K562 (cell line): ENCODE results near the gene TAOK2. TPM values are rescaled to one million over a fixed set of nuclear protein-coding genes. Genes with fewer than 3 reads are reported as not detected.

Source experiments
- MGA ChIP-seq: fragments of 450-650 bp; IDR thresholded peaks from 2 replicates; pipeline ENCODE4 v1.6.1; 2016; ENCODE audit warnings: mild to moderate bottlenecking, moderate library complexity
- NR1H2 ChIP-seq: sonication (generic); formaldehyde crosslinking; IDR thresholded peaks from 2 replicates; pipeline ENCODE4 v1.4.0; 2020; ENCODE audit warnings: mild to moderate bottlenecking, missing genetic modification reagents
- TCF7 ChIP-seq: sonication (generic); IDR thresholded peaks from 2 replicates; pipeline ENCODE4 v1.6.1; 2016; ENCODE audit warnings: antibody characterized with exemption, borderline replicate concordance
- VEZF1 ChIP-seq: fragments of 200-800 bp; sonication (Bioruptor generic); IDR thresholded peaks from 2 replicates; pipeline ENCODE4 v1.6.1; 2017; ENCODE audit warnings: missing genetic modification characterization, missing compliant biosample characterization
- ZBTB5 ChIP-seq: fragments of 450-650 bp; IDR thresholded peaks from 2 replicates; pipeline ENCODE4 v1.6.1; 2017; ENCODE audit warnings: antibody characterized with exemption
- ZNF76 ChIP-seq: fragments of 250-450 bp; sonication (Bioruptor Pico); IDR thresholded peaks from 2 replicates; pipeline ENCODE4 v1.4.0; 2020; ENCODE audit warnings: mild to moderate bottlenecking, moderate library complexity, borderline replicate concordance
- polyA plus RNA-seq, 8 experiments: library from polyadenylated mRNA; depleted of rRNA in 4 of 8; stranded (reverse) in 5 of 8; unstranded in 3 of 8; fragments of >200 nt; fragmentation: Nextera tagmentation in 2 of 8; fragmentation: Illumina TruSeq in 1 of 8; extraction: Ambion mirVana in 2 of 8; extraction: Trizol in 1 of 8; gene quantifications; 2 replicates each; pipeline versions ENCODE4 v1.2.1 to v1.2.3, GENCODE V29; 2011 to 2014; ENCODE audit warnings: inconsistent platforms in 1 of 8, missing spikeins in 1 of 8
- total RNA-seq, 7 experiments: library from RNA; depleted of rRNA in 6 of 7; stranded (reverse); fragments of >200 nt in 6 of 7; fragmentation: Illumina TruSeq in 2 of 7; extraction: Trizol in 2 of 7; gene quantifications; 2 replicates each; pipeline versions ENCODE4 v1.2.1 to v1.2.3, GENCODE V29; 2011 to 2021; ENCODE audit warnings: low replicate concordance in 1 of 7
- TF ChIP-seq, protein P1 (sequence below): sonication (generic); IDR thresholded peaks from 2 replicates; pipeline ENCODE4 v1.6.1; 2016

Gene TAOK2
- total and polyA plus RNA-seq, 9 of the 15 experiments (the other 6 are each of a cell fraction or from before 2014, with no cell fraction given), result 0.10 to 41.8 (median 13.7) TPM

DNA sequence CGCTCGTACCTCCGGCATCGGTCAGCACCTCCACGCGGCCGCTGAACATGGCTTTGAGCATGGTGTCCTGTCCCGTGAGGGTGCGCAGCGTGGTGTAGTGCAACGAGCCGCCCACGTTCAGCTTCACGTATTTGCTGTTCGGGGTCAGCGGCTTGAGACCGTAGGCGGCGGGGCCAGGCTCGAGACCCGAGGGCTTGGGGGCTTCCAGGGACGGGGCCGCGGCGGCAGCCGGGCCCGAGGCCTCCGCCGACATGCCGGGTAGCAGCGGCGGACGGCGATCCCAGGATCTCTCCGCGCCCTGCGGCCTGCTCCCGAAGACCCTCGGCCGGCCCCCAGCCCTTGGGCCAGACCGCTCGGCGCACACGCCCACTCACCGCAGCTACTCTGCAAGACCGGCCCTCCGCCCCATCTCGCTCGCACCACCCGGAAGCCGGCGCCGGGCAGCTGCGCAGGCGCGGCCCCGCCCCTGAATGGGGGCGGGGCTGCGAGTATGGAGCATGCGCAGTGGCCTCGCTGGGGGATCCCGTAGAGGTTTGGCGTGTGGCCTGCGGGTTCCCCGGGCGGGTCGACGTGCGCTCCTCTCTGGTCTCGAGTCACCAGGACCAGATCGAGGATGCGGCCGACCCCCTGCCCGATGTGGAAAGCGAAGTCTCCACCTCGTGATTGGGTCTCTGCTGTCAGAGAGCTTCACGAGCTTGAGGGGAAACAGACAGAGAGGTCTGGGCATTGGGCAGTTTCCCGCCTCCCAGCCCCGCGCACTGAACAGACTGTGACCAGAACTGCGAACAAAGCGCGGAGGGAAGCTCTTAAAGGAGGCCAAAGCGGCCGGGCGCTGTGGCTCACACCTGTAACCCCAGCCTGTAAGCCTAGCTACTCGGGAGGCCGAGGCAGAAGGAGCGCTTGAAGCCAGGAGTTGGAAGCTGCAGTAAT is 47.6 kb upstream of the TAOK2 start, which contains the start of gene KCTD13 (continued):
- TF ChIP-seq MGA, result peak; percentile 96
- no peak for TF ChIP-seq ZBTB5
- TF ChIP-seq TCF7, result no peak
- peak; percentile 50 for TF ChIP-seq VEZF1 (CRISPR knock-in tag)
- TF ChIP-seq ZNF76 (CRISPR knock-in tag), result no peak
- no peak for TF ChIP-seq NR1H2 (CRISPR knock-in tag)
- TF ChIP-seq, protein P1, sequence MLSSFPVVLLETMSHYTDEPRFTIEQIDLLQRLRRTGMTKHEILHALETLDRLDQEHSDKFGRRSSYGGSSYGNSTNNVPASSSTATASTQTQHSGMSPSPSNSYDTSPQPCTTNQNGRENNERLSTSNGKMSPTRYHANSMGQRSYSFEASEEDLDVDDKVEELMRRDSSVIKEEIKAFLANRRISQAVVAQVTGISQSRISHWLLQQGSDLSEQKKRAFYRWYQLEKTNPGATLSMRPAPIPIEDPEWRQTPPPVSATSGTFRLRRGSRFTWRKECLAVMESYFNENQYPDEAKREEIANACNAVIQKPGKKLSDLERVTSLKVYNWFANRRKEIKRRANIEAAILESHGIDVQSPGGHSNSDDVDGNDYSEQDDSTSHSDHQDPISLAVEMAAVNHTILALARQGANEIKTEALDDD, result no peak
